Measurements from ENCODE around the gene TTC36.

- TF ChIP-seq CTCF (IDR thresholded peaks at IDR 0.05; ENCODE audit: poor library complexity) (no peak), EZH2phosphoT487 (IDR thresholded peaks at IDR 0.05; ENCODE audit: low read depth, severe bottlenecking, unreplicated experiment) (no peak)
Measured at GRCh38 chr11:118514103-118514502, 13.2 kb upstream of the TTC36 start.
